ENCODE data around the gene RAMAC. TPM values are rescaled to one million over a fixed set of nuclear protein-coding genes. Genes with fewer than 3 reads are reported as not detected.

Gene RAMAC
- total RNA-seq, 1 donor: 35.0 TPM

DNA sequence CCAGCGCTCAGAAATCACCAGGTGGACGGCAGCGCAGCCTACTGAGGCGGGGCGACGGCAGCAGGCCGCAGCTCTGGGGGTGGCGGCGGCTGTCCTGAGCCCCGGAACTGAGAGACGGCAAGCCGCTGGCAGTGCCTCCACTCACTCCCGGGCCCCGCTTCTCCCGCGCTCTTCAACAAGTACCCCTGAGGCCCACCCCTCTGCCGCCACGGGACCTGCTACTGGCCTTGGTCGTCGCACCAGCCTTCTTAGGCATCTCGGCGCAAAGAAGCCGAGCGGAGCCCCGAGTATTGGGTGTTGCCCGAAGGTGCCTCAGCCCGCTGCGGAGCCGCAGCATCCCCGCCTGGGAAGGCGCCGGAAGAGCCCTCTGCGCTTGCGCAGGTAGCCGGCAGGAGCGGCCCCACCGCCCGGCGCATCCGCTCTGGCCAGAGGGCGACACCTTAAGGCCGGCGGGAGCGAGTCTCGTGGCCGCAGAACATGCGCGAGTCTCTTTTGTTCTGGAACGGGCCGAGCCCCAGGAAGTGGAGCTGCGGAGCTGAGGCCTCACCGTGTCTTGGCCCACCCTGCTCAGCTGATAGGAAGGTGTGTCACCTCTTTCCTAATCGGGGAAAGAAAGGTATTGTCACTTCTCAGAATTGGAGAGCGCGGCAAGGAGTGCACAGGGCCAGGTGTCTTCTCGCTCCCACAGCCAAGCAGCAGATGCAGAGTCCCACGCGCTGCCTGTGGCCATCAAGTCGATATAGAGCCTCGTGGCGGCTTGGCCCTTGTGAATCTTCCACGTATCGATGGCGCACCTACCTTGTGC, 25.5 kb downstream of the RAMAC start, which contains the start of gene C15orf40:
Gene C15orf40 (minus strand): TSS at position 369 of the 805 bp plus-strand sequence. CDS start 32 bp downstream, at position 337.
- TF ChIP-seq, protein P1, sequence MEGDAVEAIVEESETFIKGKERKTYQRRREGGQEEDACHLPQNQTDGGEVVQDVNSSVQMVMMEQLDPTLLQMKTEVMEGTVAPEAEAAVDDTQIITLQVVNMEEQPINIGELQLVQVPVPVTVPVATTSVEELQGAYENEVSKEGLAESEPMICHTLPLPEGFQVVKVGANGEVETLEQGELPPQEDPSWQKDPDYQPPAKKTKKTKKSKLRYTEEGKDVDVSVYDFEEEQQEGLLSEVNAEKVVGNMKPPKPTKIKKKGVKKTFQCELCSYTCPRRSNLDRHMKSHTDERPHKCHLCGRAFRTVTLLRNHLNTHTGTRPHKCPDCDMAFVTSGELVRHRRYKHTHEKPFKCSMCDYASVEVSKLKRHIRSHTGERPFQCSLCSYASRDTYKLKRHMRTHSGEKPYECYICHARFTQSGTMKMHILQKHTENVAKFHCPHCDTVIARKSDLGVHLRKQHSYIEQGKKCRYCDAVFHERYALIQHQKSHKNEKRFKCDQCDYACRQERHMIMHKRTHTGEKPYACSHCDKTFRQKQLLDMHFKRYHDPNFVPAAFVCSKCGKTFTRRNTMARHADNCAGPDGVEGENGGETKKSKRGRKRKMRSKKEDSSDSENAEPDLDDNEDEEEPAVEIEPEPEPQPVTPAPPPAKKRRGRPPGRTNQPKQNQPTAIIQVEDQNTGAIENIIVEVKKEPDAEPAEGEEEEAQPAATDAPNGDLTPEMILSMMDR (IDR thresholded peaks at IDR 0.05; ENCODE audit: insufficient read depth, low read depth, low read length): peak; percentile 41
- DNase-seq (ENCODE audit: low read depth): peak; percentile 90
- H3K4me3 ChIP-seq (ENCODE audit: low read depth, low read length): peak within 1 kb of the TSS; percentile 100

DNA sequence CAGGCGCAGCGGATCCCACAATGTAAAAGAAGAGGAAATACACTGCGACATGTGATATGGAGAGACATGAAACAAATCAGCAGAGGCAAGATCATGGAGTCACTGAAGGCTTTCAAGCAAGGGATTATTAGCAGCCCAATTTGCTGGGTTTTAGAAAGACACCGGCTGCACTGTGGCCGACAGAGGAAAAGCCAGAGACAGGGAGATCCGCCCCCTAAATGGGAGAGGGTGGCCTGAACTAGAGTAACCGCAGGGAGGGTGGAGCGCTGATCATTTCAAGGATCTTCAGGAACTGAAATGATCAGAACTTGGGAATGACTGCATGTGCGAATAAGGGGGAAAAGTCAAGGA, 26.0 kb downstream of the RAMAC start:
- peak overlapping the region; percentile 100 for H3K4me3 ChIP-seq (ENCODE audit: low read depth, low read length)
- DNase-seq (ENCODE audit: low read depth): peak; percentile 11
- TF ChIP-seq, protein P1 (IDR thresholded peaks at IDR 0.05; ENCODE audit: insufficient read depth, low read depth, low read length): no peak

DNA sequence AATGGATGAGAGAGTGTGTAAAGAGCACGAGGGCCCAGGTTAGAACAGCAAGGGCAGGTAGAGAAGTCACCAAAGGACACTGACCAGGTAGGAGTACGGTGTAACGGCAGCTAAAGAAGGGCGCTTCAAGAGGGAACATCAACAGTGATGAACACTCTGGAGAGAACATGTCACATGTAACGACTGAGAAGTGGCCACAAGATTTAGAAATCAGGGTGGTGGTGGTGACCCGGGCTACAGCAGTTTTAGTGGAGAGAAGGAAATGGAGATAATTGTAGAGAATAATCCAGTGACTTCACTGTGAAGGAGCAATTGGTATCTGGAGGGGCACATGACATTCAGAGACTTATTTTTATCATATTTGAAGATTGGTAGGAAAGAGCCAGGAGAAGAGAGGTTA, 26.6 kb downstream of the RAMAC start:
- TF ChIP-seq, protein P1 (IDR thresholded peaks at IDR 0.05; ENCODE audit: insufficient read depth, low read depth, low read length): no peak
- DNase-seq (ENCODE audit: low read depth): no peak
- H3K4me3 ChIP-seq (ENCODE audit: low read depth, low read length): no peak overlapping the region

DNA sequence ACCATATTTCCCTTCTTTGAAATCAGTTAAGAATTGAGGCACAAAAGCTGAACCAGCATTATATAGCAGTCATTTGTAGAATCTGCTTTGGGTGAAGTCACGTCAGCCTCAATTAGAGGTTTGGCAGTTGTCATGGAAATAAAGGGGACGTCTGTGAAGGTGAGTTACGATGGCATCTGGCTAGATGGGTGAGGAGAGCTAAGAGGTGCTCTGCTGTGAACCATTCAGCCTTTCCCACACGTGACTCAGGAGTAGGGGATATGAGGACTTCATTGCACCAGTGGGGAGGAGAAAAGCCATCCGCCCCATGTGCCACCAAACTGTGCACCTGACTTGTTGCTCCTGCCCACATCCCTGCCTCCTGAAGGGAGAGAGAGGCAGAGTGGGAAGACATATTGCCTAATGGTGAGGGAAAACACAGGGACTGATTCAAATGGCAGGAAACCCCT, 28.2 kb downstream of the RAMAC start:
- no peak for DNase-seq (ENCODE audit: low read depth)
- H3K4me3 ChIP-seq (ENCODE audit: low read depth, low read length): no peak overlapping the region
- TF ChIP-seq, protein P1 (IDR thresholded peaks at IDR 0.05; ENCODE audit: insufficient read depth, low read depth, low read length): no peak

DNA sequence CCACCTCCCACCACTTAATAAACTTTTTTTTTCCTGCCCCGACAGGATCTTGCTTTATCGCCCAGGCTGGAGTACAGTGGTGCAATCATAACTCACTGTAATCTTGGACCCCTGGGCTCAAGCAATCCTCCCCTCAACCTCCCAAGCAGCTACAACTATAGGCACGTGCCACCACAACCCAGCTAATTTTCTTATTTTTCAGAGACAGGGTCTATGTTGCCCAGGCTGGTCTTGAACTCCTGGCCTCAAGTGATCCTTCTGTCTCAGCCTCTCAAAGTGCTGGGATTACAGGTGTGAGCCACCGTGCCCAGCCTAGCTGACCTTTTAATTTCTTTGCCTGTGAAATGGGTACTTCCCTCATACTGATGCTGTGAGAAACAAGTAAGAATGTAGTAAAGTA, 29.4 kb downstream of the RAMAC start:
- no peak overlapping the region for H3K4me3 ChIP-seq (ENCODE audit: low read depth, low read length)
- TF ChIP-seq, protein P1 (IDR thresholded peaks at IDR 0.05; ENCODE audit: insufficient read depth, low read depth, low read length): no peak
- no peak for DNase-seq (ENCODE audit: low read depth)

DNA sequence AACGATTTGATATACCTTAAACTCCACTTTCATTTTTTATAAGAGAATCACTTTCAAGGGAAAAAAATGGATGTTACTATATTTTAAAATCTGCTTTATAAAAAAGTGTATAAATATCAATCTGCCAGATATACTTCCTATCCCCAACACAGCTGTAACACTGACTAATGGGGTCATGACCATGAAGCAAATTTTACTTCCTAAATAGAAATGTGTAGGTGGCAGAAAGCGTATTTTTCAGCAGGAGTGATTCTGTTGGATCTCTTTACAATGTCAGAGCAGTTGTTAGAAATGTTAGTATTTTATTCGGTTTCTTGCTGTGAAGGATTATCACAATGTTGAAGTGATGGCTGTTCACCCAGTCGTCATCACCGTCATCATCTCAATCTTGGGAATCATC, 30.9 kb downstream of the RAMAC start:
- no peak for DNase-seq (ENCODE audit: low read depth)
- no peak overlapping the region for H3K4me3 ChIP-seq (ENCODE audit: low read depth, low read length)
- TF ChIP-seq, protein P1 (IDR thresholded peaks at IDR 0.05; ENCODE audit: insufficient read depth, low read depth, low read length): no peak

Measured in fibroblast of villous mesenchyme (primary cell).